Suprapubic skin (tissue), 3 donors: ENCODE data around the gene SEMA3C.

Experiments used
- POLR2A ChIP-seq, 2 donors: fragments of 450-650 bp; IDR thresholded peaks; one replicate each; pipeline ENCODE4 v1.6.1; 2017; ENCODE audit warnings: antibody characterized with exemption in 2 of 2, mild to moderate bottlenecking in 2 of 2, moderate library complexity in 2 of 2
- TF ChIP-seq, protein P1 (sequence below), 2 donors: fragments of 200-600 bp in 1 of 2; fragments of 450-650 bp in 1 of 2; sonication (generic) in 1 of 2; IDR thresholded peaks; one replicate each; pipeline ENCODE4 v1.5.1; 2016 to 2019; ENCODE audit warnings: antibody characterized with exemption in 2 of 2, mild to moderate bottlenecking in 1 of 2, moderate library complexity in 1 of 2

DNA sequence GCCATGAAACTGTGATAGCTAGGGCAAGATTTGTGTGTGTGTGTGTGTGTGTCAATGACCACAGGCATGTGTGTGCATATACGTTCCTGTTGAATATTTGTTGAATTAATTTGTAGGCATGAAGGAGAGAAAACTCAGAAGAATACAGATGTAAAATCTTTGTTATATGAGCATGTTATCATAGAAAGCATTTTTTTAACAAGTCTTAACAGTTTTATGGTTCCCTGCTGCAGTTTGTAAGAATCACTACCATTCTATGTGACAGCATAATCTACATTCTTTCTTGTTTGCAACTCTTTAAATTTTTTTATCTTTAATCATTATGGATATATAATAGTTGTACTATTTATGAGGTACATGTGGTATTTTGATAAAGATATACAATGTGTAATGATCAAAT lies 150.1 kb downstream of the SEMA3C start:
- TF ChIP-seq, protein P1, sequence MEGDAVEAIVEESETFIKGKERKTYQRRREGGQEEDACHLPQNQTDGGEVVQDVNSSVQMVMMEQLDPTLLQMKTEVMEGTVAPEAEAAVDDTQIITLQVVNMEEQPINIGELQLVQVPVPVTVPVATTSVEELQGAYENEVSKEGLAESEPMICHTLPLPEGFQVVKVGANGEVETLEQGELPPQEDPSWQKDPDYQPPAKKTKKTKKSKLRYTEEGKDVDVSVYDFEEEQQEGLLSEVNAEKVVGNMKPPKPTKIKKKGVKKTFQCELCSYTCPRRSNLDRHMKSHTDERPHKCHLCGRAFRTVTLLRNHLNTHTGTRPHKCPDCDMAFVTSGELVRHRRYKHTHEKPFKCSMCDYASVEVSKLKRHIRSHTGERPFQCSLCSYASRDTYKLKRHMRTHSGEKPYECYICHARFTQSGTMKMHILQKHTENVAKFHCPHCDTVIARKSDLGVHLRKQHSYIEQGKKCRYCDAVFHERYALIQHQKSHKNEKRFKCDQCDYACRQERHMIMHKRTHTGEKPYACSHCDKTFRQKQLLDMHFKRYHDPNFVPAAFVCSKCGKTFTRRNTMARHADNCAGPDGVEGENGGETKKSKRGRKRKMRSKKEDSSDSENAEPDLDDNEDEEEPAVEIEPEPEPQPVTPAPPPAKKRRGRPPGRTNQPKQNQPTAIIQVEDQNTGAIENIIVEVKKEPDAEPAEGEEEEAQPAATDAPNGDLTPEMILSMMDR (IDR thresholded peaks at IDR 0.05), result no peak
- no peak for TF ChIP-seq POLR2A (IDR thresholded peaks at IDR 0.05)
